ENCODE results near the gene CPED1.
"Not testable (repeated sequence)": the region's sequence is repeated elsewhere in the genome, so short reads cannot be mapped to it uniquely, and the experiment has no call there.

The CPED1 gene

GRCh38 chr7:121221108-121221507 lies 232.6 kb downstream of the CPED1 start:
- POLR2A ChIA-PET, result not testable (repeated sequence)

GRCh38 chr7:121228779-121229178 lies 240.3 kb downstream of the CPED1 start:
- POLR2A ChIA-PET, result no interaction called here

More at GRCh38 chr7:121221108-121221507, 232.6 kb downstream of the CPED1 start:
- H3K27ac ChIP-seq (ENCODE audit: extremely low read depth, low read depth, low read length); CTCF ChIA-PET; H3K4me3 ChIP-seq (ENCODE audit: low read depth, low read length); H3K36me3 ChIP-seq (ENCODE audit: control insufficient read depth in 2 of 2, insufficient read depth in 1 of 2, low read length in 2 of 2); H3K9me3 ChIP-seq (ENCODE audit: control insufficient read depth, insufficient read depth, low read depth, low read length); H3K4me1 ChIP-seq (ENCODE audit: control insufficient read depth, insufficient read depth, low read length): not testable (repeated sequence)
- TF ChIP-seq ZNF146 (tag by site-specific recombination; IDR thresholded peaks at IDR 0.05), result peak; percentile 89
- TF ChIP-seq ZNF580 (tag by site-specific recombination; IDR thresholded peaks at IDR 0.05), result peak; percentile 81; the same call in 1 of the 2 replicates

GRCh38 chr7:121235201-121235600 lies 246.7 kb downstream of the CPED1 start:
- H3K36me3 ChIP-seq (ENCODE audit: control insufficient read depth in 2 of 2, insufficient read depth in 1 of 2, low read length in 2 of 2), result no peaks in the 10 kb centered on the region
- no peaks in the 10 kb centered on the region for H3K4me1 ChIP-seq (ENCODE audit: control insufficient read depth, insufficient read depth, low read length)
- H3K9me3 ChIP-seq (ENCODE audit: control insufficient read depth, insufficient read depth, low read depth, low read length), result no peaks in the 10 kb centered on the region
- POLR2A ChIA-PET, result no interaction called here
- H3K4me3 ChIP-seq (ENCODE audit: low read depth, low read length), result no peak overlapping the region
- TF ChIP-seq ZNF48 (tag by site-specific recombination; IDR thresholded peaks at IDR 0.05), result no peak
- no peak for TF ChIP-seq PRDM2 (tag by site-specific recombination; IDR thresholded peaks at IDR 0.05; ENCODE audit: borderline replicate concordance)
- TF ChIP-seq PBX3 (CRISPR knock-in tag; IDR thresholded peaks at IDR 0.05), result no peak
- TF ChIP-seq SP3 (tag by site-specific recombination; IDR thresholded peaks at IDR 0.05), result no peak
- no peak for TF ChIP-seq ZNF416 (tag by site-specific recombination; IDR thresholded peaks at IDR 0.05)
- TF ChIP-seq ZBTB1 (tag by site-specific recombination; IDR thresholded peaks at IDR 0.05), result no peak
- no peak for TF ChIP-seq MYNN (tag by site-specific recombination; IDR thresholded peaks at IDR 0.05; ENCODE audit: borderline replicate concordance)
- no peak for TF ChIP-seq ZNF248 (tag by site-specific recombination; IDR thresholded peaks at IDR 0.05)
- no peak overlapping the region for H3K27ac ChIP-seq (ENCODE audit: extremely low read depth, low read depth, low read length)
- CTCF ChIA-PET, result no interaction called here

More at GRCh38 chr7:121228779-121229178, 240.3 kb downstream of the CPED1 start:
- Histone ChIP-seq H3K4me1 (ENCODE audit: control insufficient read depth, insufficient read depth, low read length) (no peaks in the 10 kb centered on the region), H3K9me3 (ENCODE audit: control insufficient read depth, insufficient read depth, low read depth, low read length) (no peaks in the 10 kb centered on the region), H3K27ac (ENCODE audit: extremely low read depth, low read depth, low read length) (no peak overlapping the region), H3K36me3 (ENCODE audit: control insufficient read depth in 2 of 2, insufficient read depth in 1 of 2, low read length in 2 of 2) (no peaks in the 10 kb centered on the region), H3K4me3 (ENCODE audit: low read depth, low read length) (no peak overlapping the region)
- TF ChIP-seq ZNF24 (tag by site-specific recombination; IDR thresholded peaks at IDR 0.05) (no peak), ZNF398 (tag by site-specific recombination; IDR thresholded peaks at IDR 0.05) (no peak), ZBTB20 (tag by site-specific recombination; IDR thresholded peaks at IDR 0.05) (no peak), ZNF660 (tag by site-specific recombination; IDR thresholded peaks at IDR 0.05) (no peak), ZNF529 (tag by site-specific recombination; IDR thresholded peaks at IDR 0.05; ENCODE audit: insufficient replicate concordance) (no peak), ZNF571 (tag by site-specific recombination; IDR thresholded peaks at IDR 0.05) (no peak), ZNF112 (tag by site-specific recombination; IDR thresholded peaks at IDR 0.05) (no peak), ZNF580 (tag by site-specific recombination; IDR thresholded peaks at IDR 0.05) (no peak), ZNF121 (tag by site-specific recombination; IDR thresholded peaks at IDR 0.05) (no peak), ZFP41 (tag by site-specific recombination; IDR thresholded peaks at IDR 0.05; ENCODE audit: borderline replicate concordance) (no peak), ZNF274 (IDR thresholded peaks at IDR 0.05; ENCODE audit: low read length) (no peak), ZNF274 (tag by site-specific recombination; IDR thresholded peaks at IDR 0.05; ENCODE audit: borderline replicate concordance) (no peak), IKZF3 (tag by site-specific recombination; IDR thresholded peaks at IDR 0.05) (no peak), ZNF362 (tag by site-specific recombination; IDR thresholded peaks at IDR 0.05) (no peak), GLIS1 (tag by site-specific recombination; IDR thresholded peaks at IDR 0.05) (no peak)
- CTCF ChIA-PET, result no interaction called here
